Type B pancreatic cell (in vitro differentiated cells): ENCODE results near the gene MREG. TPM values are rescaled to one million over a fixed set of nuclear protein-coding genes. Genes with fewer than 3 reads are reported as not detected.

Experiments
- DNase-seq: peaks from one replicate; pipeline ENCODE4 v3.0.0; 2021; ENCODE audit warnings: mixed read lengths; ENCODE audit not compliant: unreplicated experiment; ENCODE audit errors: extremely low spot score
- H3K27ac Mint-ChIP-seq: 2 replicates; pipeline ENCODE4 v1.8.0; 2021; ENCODE audit warnings: mild to moderate bottlenecking, mixed read lengths
- H3K27me3 Mint-ChIP-seq: 2 replicates; pipeline ENCODE4 v1.8.0; 2021; ENCODE audit warnings: mixed read lengths
- H3K36me3 Mint-ChIP-seq: 2 replicates; pipeline ENCODE4 v1.8.0; 2021; ENCODE audit warnings: mixed read lengths
- H3K4me1 Mint-ChIP-seq: one replicate; pipeline ENCODE4 v1.8.0; 2021; ENCODE audit warnings: mixed read lengths; ENCODE audit not compliant: unreplicated experiment
- H3K4me3 Mint-ChIP-seq: 2 replicates; pipeline ENCODE4 v1.8.0; 2021; ENCODE audit warnings: mild to moderate bottlenecking, mixed read lengths
- H3K9me3 Mint-ChIP-seq: 2 replicates; pipeline ENCODE4 v1.8.0; 2021; ENCODE audit warnings: mixed read lengths
- total RNA-seq: library from RNA; stranded (reverse); gene quantifications from 2 replicates; pipeline ENCODE4 v1.2.1, GENCODE V29; 2021; ENCODE audit warnings: low replicate concordance
- TF ChIP-seq, protein P1 (sequence below): fragments of 200-600 bp; sonication (generic); conservative IDR thresholded peaks from 2 replicates; pipeline ENCODE4 v1.5.0; 2021; ENCODE audit warnings: antibody characterized with exemption, mild to moderate bottlenecking

MREG gene
- total RNA-seq, 1 donor from 2014 or later, result 15.7 TPM

GRCh38 chr2:215910180-215910579, 103.2 kb downstream of the MREG start:
- H3K27me3 Mint-ChIP-seq, result no peaks in the 10 kb centered on the region
- TF ChIP-seq, protein P1, sequence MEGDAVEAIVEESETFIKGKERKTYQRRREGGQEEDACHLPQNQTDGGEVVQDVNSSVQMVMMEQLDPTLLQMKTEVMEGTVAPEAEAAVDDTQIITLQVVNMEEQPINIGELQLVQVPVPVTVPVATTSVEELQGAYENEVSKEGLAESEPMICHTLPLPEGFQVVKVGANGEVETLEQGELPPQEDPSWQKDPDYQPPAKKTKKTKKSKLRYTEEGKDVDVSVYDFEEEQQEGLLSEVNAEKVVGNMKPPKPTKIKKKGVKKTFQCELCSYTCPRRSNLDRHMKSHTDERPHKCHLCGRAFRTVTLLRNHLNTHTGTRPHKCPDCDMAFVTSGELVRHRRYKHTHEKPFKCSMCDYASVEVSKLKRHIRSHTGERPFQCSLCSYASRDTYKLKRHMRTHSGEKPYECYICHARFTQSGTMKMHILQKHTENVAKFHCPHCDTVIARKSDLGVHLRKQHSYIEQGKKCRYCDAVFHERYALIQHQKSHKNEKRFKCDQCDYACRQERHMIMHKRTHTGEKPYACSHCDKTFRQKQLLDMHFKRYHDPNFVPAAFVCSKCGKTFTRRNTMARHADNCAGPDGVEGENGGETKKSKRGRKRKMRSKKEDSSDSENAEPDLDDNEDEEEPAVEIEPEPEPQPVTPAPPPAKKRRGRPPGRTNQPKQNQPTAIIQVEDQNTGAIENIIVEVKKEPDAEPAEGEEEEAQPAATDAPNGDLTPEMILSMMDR, result no peak
- no peaks in the 10 kb centered on the region for H3K4me1 Mint-ChIP-seq
- H3K27ac Mint-ChIP-seq, result no peak overlapping the region
- no peaks in the 10 kb centered on the region for H3K9me3 Mint-ChIP-seq
- H3K4me3 Mint-ChIP-seq, result no peak overlapping the region
- no peaks in the 10 kb centered on the region for H3K36me3 Mint-ChIP-seq
- DNase-seq, result no peak

DNA sequence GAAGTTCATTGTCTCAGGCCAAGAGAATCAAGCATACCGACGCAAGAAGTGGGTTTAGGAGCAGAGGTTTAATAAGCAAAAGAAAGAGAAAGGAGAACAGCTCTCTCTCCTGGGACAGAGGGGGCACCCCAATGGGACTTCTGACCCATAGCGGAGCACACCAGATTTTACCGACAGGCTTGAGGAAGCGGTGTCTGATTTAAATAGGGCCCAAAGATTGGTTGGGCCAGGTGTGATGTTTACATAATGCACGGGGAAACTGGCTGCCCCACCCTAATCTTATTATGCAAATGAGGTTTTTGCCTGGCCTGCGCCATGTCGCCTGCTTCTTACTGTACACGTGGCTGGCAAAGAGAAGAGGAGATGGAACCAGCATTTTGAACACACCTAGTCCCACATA, 106.2 kb downstream of the MREG start:
- DNase-seq, result no peak
- TF ChIP-seq, protein P1, result no peak
- H3K4me1 Mint-ChIP-seq, result no peaks in the 10 kb centered on the region
- H3K9me3 Mint-ChIP-seq, result no peaks in the 10 kb centered on the region
- no peak overlapping the region for H3K4me3 Mint-ChIP-seq
- H3K27me3 Mint-ChIP-seq, result no peaks in the 10 kb centered on the region
- H3K27ac Mint-ChIP-seq, result no peak overlapping the region
- no peaks in the 10 kb centered on the region for H3K36me3 Mint-ChIP-seq

GRCh38 chr2:215906458-215906857, 106.9 kb downstream of the MREG start:
- no peak for DNase-seq
- Mint-ChIP-seq H3K4me3 (no peak overlapping the region), H3K27me3 (no peaks in the 10 kb centered on the region), H3K9me3 (no peaks in the 10 kb centered on the region), H3K4me1 (no peaks in the 10 kb centered on the region), H3K36me3 (no peaks in the 10 kb centered on the region), H3K27ac (no peak overlapping the region)
- TF ChIP-seq, protein P1, result no peak

- H3K27me3 Mint-ChIP-seq, result no peaks in the 10 kb centered on the region
- no peaks in the 10 kb centered on the region for H3K36me3 Mint-ChIP-seq
- H3K27ac Mint-ChIP-seq, result no peak overlapping the region
- H3K4me1 Mint-ChIP-seq, result no peaks in the 10 kb centered on the region
- no peak for DNase-seq
- no peaks in the 10 kb centered on the region for H3K9me3 Mint-ChIP-seq
- no peak overlapping the region for H3K4me3 Mint-ChIP-seq
- TF ChIP-seq, protein P1, result no peak
Measured at GRCh38 chr2:215905691-215906090, 107.7 kb downstream of the MREG start.

DNA sequence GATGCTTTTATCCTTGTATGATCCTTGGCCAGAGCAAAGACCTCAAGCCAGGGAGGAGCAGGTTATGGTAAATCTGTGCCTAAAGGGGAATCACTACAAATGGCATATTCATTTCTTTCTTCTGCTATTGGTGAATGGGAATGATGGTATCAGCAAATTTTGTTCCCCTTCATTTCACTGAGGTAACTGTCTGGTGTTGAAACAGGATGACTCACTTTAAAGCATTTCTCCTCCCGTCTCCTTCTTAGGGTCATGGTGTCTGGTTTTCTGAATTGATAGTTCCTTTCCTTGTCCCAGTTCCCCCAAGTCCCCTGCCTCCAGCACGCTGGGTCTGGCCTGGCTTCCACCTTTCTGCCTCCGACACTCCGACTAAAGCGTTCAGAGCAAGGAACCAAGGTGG, 109.2 kb downstream of the MREG start:
- no peaks in the 10 kb centered on the region for H3K9me3 Mint-ChIP-seq
- H3K27me3 Mint-ChIP-seq, result no peaks in the 10 kb centered on the region
- no peaks in the 10 kb centered on the region for H3K4me1 Mint-ChIP-seq
- TF ChIP-seq, protein P1, result no peak
- no peak overlapping the region for H3K27ac Mint-ChIP-seq
- no peak overlapping the region for H3K4me3 Mint-ChIP-seq
- DNase-seq, result no peak
- H3K36me3 Mint-ChIP-seq, result no peaks in the 10 kb centered on the region

- Mint-ChIP-seq H3K9me3 (no peaks in the 10 kb centered on the region), H3K36me3 (no peaks in the 10 kb centered on the region), H3K4me1 (no peaks in the 10 kb centered on the region), H3K27ac (no peak overlapping the region), H3K4me3 (no peak overlapping the region), H3K27me3 (no peaks in the 10 kb centered on the region)
- DNase-seq, result no peak
- TF ChIP-seq, protein P1, result no peak
Measured at GRCh38 chr2:215903203-215903602, 110.1 kb downstream of the MREG start.
